ENCODE results near the gene KIF16B. TPM values are rescaled to one million over a fixed set of nuclear protein-coding genes. Genes with fewer than 3 reads are reported as not detected.
A peak's percentile ranks its signal among the peaks of the same experiment; 100 is the strongest.

Gene KIF16B, protein sequence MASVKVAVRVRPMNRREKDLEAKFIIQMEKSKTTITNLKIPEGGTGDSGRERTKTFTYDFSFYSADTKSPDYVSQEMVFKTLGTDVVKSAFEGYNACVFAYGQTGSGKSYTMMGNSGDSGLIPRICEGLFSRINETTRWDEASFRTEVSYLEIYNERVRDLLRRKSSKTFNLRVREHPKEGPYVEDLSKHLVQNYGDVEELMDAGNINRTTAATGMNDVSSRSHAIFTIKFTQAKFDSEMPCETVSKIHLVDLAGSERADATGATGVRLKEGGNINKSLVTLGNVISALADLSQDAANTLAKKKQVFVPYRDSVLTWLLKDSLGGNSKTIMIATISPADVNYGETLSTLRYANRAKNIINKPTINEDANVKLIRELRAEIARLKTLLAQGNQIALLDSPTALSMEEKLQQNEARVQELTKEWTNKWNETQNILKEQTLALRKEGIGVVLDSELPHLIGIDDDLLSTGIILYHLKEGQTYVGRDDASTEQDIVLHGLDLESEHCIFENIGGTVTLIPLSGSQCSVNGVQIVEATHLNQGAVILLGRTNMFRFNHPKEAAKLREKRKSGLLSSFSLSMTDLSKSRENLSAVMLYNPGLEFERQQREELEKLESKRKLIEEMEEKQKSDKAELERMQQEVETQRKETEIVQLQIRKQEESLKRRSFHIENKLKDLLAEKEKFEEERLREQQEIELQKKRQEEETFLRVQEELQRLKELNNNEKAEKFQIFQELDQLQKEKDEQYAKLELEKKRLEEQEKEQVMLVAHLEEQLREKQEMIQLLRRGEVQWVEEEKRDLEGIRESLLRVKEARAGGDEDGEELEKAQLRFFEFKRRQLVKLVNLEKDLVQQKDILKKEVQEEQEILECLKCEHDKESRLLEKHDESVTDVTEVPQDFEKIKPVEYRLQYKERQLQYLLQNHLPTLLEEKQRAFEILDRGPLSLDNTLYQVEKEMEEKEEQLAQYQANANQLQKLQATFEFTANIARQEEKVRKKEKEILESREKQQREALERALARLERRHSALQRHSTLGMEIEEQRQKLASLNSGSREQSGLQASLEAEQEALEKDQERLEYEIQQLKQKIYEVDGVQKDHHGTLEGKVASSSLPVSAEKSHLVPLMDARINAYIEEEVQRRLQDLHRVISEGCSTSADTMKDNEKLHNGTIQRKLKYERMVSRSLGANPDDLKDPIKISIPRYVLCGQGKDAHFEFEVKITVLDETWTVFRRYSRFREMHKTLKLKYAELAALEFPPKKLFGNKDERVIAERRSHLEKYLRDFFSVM (N-terminal part only)
- 5.8 TPM for total RNA-seq

GRCh38 chr20:16573001-16573965 is at the start of gene KIF16B:
Gene KIF16B (minus strand): TSS chr20:16573448. CDS start chr20:16573275, 173 bp downstream.
- H3K4me1 ChIP-seq (ENCODE audit: insufficient read depth, low read length), result peaks cover 28% of the 10 kb centered on the region
- peak within 1 kb of the TSS; percentile 55 for H3K4me3 ChIP-seq (ENCODE audit: low read length)
- no peaks in the 10 kb centered on the region for H3K9me3 ChIP-seq (ENCODE audit: low read depth, low read length)
- no peaks in the 10 kb centered on the region for H3K27me3 ChIP-seq (ENCODE audit: insufficient read depth, low read length)

DNA sequence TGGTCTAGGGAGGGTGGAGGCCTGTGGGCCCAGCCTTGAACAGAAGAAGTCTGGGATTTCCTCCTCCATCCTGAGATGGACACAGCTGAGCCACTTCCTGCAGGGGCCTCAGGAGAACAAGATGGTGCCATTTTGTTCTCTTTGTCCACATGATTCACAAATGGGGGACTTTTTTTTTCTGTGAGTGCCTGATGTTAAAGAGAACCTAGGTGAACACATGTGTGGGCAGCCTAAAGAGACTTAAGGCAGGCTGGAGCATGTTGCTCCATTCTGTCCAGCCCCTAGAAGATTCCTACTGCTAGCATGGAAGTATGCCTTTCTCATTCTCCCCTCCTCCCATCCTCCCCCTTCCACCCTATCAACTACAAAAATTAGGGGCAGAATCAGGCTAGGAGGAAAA is 49.3 kb upstream of the KIF16B start:
- Histone ChIP-seq H3K4me3 (ENCODE audit: low read length) (no peak overlapping the region), H3K9me3 (ENCODE audit: low read depth, low read length) (no peaks in the 10 kb centered on the region), H3K4me1 (ENCODE audit: insufficient read depth, low read length) (no peaks in the 10 kb centered on the region), H3K27me3 (ENCODE audit: insufficient read depth, low read length) (no peaks in the 10 kb centered on the region)

GRCh38 chr20:16621435-16622141 is 48.3 kb upstream of the KIF16B start:
- Histone ChIP-seq H3K9me3 (ENCODE audit: low read depth, low read length) (no peaks in the 10 kb centered on the region), H3K4me1 (ENCODE audit: insufficient read depth, low read length) (no peaks in the 10 kb centered on the region), H3K27me3 (ENCODE audit: insufficient read depth, low read length) (no peaks in the 10 kb centered on the region), H3K4me3 (ENCODE audit: low read length) (no peak overlapping the region)

GRCh38 chr20:16620961-16621360 is 47.7 kb upstream of the KIF16B start:
- H3K4me3 ChIP-seq (ENCODE audit: low read length), result no peak overlapping the region
- H3K4me1 ChIP-seq (ENCODE audit: insufficient read depth, low read length), result no peaks in the 10 kb centered on the region
- H3K9me3 ChIP-seq (ENCODE audit: low read depth, low read length), result no peaks in the 10 kb centered on the region
- H3K27me3 ChIP-seq (ENCODE audit: insufficient read depth, low read length), result no peaks in the 10 kb centered on the region

- Histone ChIP-seq H3K4me3 (ENCODE audit: low read length) (no peak overlapping the region), H3K4me1 (ENCODE audit: insufficient read depth, low read length) (no peaks in the 10 kb centered on the region), H3K9me3 (ENCODE audit: low read depth, low read length) (no peaks in the 10 kb centered on the region), H3K27me3 (ENCODE audit: insufficient read depth, low read length) (no peaks in the 10 kb centered on the region)
These were observed 46.7 kb upstream of the KIF16B start for GRCh38 chr20:16619953-16620352.

GRCh38 chr20:16617056-16617455 is 43.8 kb upstream of the KIF16B start:
- no peaks in the 10 kb centered on the region for H3K9me3 ChIP-seq (ENCODE audit: low read depth, low read length)
- H3K4me3 ChIP-seq (ENCODE audit: low read length), result no peak overlapping the region
- no peaks in the 10 kb centered on the region for H3K4me1 ChIP-seq (ENCODE audit: insufficient read depth, low read length)
- no peaks in the 10 kb centered on the region for H3K27me3 ChIP-seq (ENCODE audit: insufficient read depth, low read length)

GRCh38 chr20:16616317-16616716 is 43.1 kb upstream of the KIF16B start:
- no peaks in the 10 kb centered on the region for H3K9me3 ChIP-seq (ENCODE audit: low read depth, low read length)
- H3K4me1 ChIP-seq (ENCODE audit: insufficient read depth, low read length), result no peaks in the 10 kb centered on the region
- no peaks in the 10 kb centered on the region for H3K27me3 ChIP-seq (ENCODE audit: insufficient read depth, low read length)
- no peak overlapping the region for H3K4me3 ChIP-seq (ENCODE audit: low read length)

GRCh38 chr20:16615199-16615598 is 42.0 kb upstream of the KIF16B start:
- Histone ChIP-seq H3K4me3 (ENCODE audit: low read length) (no peak overlapping the region), H3K4me1 (ENCODE audit: insufficient read depth, low read length) (no peaks in the 10 kb centered on the region), H3K27me3 (ENCODE audit: insufficient read depth, low read length) (no peaks in the 10 kb centered on the region), H3K9me3 (ENCODE audit: low read depth, low read length) (no peaks in the 10 kb centered on the region)

- H3K4me3 ChIP-seq (ENCODE audit: low read length), result no peak overlapping the region
- no peaks in the 10 kb centered on the region for H3K4me1 ChIP-seq (ENCODE audit: insufficient read depth, low read length)
- no peaks in the 10 kb centered on the region for H3K9me3 ChIP-seq (ENCODE audit: low read depth, low read length)
- no peaks in the 10 kb centered on the region for H3K27me3 ChIP-seq (ENCODE audit: insufficient read depth, low read length)
These were observed 40.7 kb upstream of the KIF16B start for GRCh38 chr20:16613954-16614353.

DNA sequence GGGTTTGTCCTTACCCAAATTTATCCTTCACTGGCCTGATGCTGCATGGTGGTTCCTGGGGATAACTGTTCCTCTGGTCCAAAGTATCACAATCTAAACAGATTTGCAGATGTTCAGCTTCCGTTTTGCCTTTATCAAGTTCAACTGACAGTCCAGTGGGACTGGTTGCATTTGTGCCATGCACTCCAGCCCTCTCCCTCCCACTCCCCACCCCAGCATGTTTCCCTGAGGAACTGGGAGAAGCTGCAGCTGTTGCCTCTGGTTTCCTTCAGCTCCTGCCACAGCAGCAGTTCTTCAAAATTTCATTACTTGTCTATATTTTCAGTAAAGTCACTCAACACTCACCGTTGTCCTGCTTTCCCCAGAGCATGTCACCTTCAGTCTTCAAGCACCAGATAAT is 39.5 kb upstream of the KIF16B start:
- H3K4me3 ChIP-seq (ENCODE audit: low read length), result no peak overlapping the region
- no peaks in the 10 kb centered on the region for H3K9me3 ChIP-seq (ENCODE audit: low read depth, low read length)
- no peaks in the 10 kb centered on the region for H3K4me1 ChIP-seq (ENCODE audit: insufficient read depth, low read length)
- no peaks in the 10 kb centered on the region for H3K27me3 ChIP-seq (ENCODE audit: insufficient read depth, low read length)

DNA sequence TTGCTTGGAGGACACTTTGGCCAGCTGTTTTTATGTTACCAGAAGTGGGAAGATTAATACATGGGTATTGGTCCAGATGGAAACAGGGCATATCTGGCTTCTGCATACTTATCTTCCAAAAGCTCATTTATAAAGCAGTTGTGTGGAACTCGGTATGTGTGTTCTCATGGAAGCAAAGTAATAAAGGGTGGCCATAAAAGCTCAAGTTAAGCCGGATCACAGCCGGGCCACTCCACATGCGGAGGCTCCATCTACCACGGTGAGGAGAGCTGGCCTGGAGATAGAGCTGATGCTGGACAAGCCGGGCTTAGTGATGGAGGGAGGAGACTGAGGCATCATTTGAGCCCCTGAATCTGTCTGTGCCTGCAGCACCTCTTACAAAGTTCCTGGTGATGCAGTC is 38.6 kb upstream of the KIF16B start:
- Histone ChIP-seq H3K27me3 (ENCODE audit: insufficient read depth, low read length) (no peaks in the 10 kb centered on the region), H3K4me3 (ENCODE audit: low read length) (no peak overlapping the region), H3K4me1 (ENCODE audit: insufficient read depth, low read length) (no peaks in the 10 kb centered on the region), H3K9me3 (ENCODE audit: low read depth, low read length) (no peaks in the 10 kb centered on the region)

- Histone ChIP-seq H3K4me3 (ENCODE audit: low read length) (no peak overlapping the region), H3K9me3 (ENCODE audit: low read depth, low read length) (no peaks in the 10 kb centered on the region), H3K27me3 (ENCODE audit: insufficient read depth, low read length) (no peaks in the 10 kb centered on the region), H3K4me1 (ENCODE audit: insufficient read depth, low read length) (no peaks in the 10 kb centered on the region)
These were observed 35.8 kb upstream of the KIF16B start for GRCh38 chr20:16609066-16609465.

DNA sequence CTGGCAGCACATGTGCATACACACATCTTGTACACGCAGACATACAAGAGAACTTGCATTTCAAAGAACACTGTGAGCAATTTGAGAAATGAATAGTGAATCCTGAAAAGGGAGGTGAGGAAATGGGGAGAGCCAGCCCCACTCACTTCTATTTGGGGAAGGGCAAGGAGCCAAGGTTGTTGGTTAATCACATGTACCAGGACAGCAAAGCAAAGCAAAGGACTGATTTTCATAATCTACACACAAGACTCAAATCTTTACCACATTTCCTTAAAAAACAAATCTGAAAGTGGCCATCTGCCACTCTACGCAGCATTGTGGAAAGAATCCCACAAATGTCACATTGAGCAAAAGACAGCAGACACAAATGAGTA is 35.0 kb upstream of the KIF16B start:
- no peaks in the 10 kb centered on the region for H3K9me3 ChIP-seq (ENCODE audit: low read depth, low read length)
- no peaks in the 10 kb centered on the region for H3K27me3 ChIP-seq (ENCODE audit: insufficient read depth, low read length)
- no peaks in the 10 kb centered on the region for H3K4me1 ChIP-seq (ENCODE audit: insufficient read depth, low read length)
- H3K4me3 ChIP-seq (ENCODE audit: low read length), result no peak overlapping the region

All from mononuclear cell (primary cell).